Activated CD8-positive, alpha-beta memory T cell treated with anti-CD3 and anti-CD28 coated beads, Interleukin-2, amount 50 U/mL, for 4 hours (primary cell): ENCODE data around the gene OLIG1.

ENCODE experiments used
- DNase-seq: peaks from one replicate; pipeline ENCODE4 v3.0.0-alpha.2; 2020

The OLIG1 gene

DNA sequence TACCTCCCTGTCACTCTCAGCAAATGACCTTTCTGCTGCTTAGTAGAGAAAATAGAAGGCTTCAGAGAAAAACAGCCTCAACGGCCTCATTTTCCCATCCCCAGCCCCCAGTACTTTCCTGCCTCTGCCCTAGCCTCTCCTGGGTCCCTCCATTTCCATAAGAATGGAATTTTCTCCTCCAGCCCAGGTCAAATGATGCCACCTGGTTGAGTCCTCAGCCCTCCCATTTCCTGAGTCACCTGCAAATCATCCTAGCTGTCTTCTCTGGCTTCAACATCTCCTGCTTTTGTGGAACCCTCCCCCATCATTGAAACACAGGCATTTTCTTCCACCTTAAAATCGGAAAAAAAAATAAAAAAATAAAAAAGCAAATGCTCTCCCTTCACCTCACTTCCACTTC, 35.1 kb downstream of the OLIG1 start:
- DNase-seq = no peak

- no peak for DNase-seq
These were observed 38.3 kb downstream of the OLIG1 start for GRCh38 chr21:33108228-33108627.

DNA sequence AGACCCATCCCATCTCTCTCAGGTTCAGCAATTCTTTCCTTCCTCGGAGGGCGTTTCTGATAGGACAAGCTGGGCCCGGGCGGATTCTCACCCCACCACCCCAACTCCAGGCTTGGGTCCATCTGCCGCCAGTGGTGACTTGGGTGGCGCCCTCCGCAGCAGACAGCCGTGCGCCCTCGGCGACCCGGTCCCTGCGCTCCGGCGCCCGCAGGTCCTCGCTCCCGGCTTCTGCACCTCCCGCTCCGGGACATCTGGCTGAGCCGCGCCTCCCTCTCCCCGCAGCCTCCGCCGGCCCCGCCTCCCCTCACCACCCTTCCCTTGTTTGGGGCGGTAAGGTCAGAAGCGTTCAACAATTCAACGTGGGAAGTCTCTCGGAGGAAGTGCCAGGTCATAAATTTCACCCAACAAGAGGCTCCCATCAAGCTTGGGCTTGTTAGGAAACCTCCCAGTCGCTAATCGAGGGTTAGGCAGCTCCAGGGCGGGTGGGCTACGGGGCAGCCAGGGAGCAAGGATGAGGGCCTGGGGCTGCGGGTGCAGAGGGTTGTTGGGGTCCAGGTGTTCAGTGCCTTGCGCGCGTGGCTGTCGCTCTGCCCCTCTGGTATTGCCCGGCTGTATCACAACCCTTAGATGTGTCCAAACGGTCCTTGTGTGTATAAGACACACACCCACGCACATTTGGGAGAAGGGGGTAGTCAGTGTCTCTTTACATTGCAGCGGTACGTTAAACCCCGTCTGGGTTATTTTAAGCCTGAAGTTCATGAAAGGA, 39.8 kb downstream of the OLIG1 start:
- no peak for DNase-seq

DNA sequence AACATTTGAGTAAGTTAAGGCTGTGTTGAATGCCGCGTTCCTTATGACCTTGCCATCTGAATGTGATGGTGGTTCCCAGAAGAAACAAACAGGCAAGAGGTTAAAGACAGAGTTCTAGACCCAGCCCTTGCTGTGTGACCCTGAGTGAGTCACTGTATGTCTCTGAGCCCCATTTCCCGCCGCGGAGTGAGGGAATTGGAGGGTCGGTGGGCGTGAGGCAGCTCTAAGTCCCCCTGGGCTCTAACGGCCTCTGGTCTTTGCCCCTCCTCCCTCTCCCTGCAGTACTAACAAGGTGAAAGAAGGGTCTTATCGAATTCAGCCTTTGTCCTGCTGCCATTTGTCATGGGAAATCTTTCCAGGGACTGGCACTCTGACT, 40.4 kb downstream of the OLIG1 start:
- DNase-seq = no peak

GRCh38 chr21:33111577-33111976, 41.6 kb downstream of the OLIG1 start:
- DNase-seq = no peak

GRCh38 chr21:33112151-33112550, 42.2 kb downstream of the OLIG1 start:
- DNase-seq = no peak

DNA sequence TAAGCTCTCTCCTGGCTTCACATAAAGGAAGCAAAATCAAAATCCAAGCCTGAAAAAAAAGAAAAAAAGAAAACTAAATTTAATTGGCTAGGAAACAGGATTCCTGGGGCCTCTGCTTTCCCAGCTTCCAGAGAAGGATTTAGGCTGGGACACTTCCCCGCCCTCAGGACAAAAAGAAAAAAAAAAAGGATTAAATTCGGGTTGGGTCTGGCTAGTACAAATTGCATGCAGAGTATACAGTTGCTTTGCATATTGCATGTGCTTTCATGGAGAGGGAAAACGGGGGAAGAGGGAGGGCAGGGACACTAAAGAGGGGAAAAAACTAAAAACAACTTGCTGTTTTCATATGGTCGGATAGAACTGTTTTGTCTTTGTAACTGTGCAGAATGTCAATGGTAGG, 42.7 kb downstream of the OLIG1 start:
- no peak for DNase-seq

- no peak for DNase-seq
These were observed 43.2 kb downstream of the OLIG1 start for GRCh38 chr21:33113131-33113530.

DNA sequence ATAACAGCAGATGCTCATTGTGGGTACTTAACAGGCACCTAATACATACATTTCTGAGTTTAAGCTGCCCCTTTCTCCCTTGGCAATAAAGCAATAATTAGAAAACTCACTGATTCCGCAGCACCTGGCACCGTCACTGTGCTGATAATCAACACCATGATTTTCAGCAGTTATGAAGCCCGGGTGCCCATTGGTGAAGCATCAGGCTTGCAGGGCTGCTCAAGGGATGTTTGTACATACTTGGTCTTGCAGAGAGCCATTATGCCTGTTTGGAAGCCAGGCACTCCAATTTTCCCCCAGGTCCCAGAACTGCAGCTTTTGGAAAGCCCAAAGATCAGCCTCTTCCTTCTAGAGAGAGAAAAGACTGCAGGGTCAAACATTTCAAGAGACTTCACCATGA, 44.3 kb downstream of the OLIG1 start:
- DNase-seq = no peak

GRCh38 chr21:33115631-33116510, 45.9 kb downstream of the OLIG1 start:
- no peak for DNase-seq

GRCh38 chr21:33116676-33117075, 46.7 kb downstream of the OLIG1 start:
- DNase-seq = no peak

- DNase-seq = no peak
These were observed 47.4 kb downstream of the OLIG1 start for GRCh38 chr21:33117101-33117888.
